Measurements from ENCODE around the gene PARVG.

Gene PARVG, protein sequence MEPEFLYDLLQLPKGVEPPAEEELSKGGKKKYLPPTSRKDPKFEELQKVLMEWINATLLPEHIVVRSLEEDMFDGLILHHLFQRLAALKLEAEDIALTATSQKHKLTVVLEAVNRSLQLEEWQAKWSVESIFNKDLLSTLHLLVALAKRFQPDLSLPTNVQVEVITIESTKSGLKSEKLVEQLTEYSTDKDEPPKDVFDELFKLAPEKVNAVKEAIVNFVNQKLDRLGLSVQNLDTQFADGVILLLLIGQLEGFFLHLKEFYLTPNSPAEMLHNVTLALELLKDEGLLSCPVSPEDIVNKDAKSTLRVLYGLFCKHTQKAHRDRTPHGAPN

DNA sequence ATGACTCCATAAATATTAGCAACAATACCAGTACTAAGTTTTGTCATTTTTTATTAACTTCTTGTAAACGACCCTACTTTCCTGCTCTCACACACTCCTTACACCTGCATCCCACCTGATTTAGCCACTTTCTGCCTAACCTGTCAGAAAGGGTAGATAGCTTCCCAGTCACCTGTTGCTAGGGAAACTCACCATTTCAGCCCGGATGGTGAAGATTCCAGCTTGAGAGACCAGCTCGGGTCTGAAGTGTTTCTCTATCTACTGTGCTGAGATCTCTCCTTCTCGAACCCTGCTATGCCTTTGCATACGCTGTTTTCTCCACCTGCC, at the start of gene PARVG:
Gene PARVG, plus strand, starts transcription at position 220 of the 327 bp plus-strand sequence. CDS start 2,405 bp downstream, outside the sequence.
- DNase-seq = peak; percentile 31

DNA sequence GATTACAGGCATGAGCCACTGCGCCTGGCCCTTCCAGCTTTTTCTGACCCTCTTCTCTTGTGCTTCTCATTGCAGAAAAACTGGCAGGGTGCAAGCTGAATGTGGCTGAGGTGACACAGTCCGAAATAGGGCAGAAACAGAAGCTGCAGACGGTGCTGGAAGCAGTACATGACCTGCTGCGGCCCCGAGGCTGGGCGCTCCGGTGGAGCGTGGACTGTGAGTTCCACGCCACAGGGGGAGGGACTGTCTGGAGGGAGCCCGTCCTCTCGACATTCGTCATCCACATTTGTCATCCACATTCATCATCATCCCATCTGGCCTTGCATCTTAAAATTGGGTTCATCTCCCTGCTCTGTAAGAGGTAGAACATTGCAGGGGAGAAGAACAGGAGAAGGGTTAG, 49.3 kb upstream of the PARVG start:
- DNase-seq = no peak

DNA sequence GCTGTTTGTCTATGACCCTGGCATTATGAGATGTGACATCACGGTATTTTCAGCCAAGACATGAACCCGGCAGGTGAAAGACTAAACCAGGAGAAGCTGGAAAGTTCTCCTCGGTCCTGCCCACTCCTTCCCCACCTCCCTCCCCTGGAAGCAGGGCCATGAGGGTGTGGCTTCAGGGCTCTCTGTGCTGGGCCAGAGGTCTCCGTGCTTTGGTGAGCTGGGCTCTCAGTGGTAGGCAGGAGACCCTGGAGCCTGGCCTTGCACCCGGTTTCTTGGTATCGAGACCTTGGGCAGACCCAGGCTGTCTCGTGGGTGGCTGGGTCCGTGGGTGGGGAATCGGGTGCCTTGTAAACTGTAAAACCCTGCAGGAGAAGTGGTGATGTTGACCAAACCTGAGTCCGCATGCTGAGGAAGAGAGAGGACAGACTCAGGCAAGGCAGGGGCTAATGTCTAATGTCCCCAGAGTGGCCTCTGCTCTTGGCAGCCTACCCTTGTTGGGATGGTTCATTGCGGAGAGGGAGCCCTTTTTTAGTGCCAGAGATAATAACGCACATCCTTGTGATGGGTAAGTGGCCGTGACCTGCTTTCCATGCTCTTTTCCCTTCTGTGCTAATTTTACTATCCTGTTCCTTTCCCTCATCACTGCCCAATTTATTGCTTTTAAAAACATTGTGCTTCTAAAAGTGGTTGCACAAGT, 48.6 kb upstream of the PARVG start:
- no peak for DNase-seq

DNA sequence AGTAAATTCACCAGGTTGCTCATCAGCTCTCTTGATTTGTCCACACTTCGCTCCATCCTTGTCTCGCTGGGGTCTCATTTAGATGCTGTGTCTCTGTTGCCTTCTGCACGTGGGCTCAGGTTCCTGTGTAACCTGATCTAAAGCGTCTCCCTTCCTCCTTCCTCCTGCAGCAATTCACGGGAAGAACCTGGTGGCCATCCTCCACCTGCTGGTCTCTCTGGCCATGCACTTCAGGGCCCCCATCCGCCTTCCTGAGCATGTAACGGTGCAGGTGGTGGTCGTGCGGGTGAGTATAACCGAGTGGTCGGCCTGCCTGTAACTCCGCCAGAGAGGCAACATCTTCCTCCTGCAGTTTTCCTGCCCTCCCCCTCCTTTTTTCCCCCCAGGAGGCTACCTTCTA, 48.0 kb upstream of the PARVG start:
- DNase-seq = no peak

DNA sequence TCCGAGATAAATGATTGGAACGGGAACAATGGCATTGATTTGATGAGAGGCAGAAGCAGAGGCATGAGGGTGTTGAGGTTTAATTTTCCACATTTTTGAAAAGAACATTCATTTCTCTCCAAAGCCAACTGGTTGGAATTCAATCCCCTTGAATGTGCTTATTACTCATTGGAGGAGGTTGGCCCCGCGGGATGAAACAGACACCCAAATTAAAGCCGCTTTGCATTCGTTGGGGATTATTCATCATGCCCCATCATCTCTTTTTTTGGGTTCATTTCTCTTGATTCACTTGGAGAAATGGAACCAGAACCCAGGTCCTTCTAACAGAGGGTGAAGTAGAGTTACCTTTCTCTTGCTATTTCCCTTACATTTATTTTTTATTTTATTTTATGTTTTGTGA, 47.6 kb upstream of the PARVG start:
- no peak for DNase-seq

DNA sequence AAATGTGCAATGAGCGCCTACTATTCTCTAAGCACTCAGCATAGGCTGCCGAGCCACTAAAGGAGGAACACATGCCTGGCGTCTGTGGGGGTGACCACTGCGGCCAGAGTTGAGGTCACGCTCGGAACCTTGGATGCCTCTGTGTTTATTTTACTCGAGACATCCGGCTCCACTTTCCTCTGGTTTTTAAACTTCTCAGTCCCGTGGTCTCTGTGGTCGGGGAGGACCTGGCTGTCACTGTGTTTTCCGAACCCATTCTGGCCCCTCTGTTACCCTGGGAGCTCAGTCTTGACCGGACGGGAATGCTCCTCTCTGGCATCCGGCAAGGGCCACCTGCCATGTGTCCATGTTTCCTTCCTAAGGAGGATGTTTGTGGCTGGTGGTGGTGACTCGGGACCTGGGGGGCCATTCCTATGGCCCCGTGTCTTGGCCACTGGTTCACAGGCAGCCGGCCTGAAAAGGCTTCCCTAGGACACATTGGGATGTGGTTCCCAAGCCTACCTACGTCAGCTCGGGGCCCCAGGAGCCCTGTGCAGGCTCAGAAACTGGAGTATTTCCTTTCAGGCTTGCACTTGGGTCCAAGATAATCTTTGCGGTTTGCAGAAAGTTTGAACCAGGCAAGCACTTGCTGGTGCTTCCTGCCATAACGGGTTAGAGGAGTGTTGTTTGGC, 46.7 kb upstream of the PARVG start:
- no peak for DNase-seq

DNA sequence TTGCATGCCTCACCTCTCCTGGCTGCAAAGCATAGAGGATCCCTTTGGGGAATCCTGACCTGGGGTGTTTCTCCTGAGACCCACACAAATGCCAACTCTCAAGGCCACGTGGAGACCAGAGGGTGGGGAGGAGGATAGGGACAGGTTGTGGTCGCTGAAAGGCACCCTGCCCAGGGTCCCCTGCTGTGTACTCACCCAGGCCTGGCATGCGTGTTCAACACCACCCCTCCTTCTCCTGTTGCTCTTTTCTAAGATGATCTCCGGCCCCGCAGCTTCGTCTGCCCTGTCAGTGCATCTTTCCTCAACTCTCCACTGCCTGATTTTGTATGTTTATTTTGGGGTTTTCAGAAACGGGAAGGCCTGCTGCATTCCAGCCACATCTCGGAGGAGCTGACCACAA, 44.6 kb upstream of the PARVG start:
- DNase-seq = no peak

DNA sequence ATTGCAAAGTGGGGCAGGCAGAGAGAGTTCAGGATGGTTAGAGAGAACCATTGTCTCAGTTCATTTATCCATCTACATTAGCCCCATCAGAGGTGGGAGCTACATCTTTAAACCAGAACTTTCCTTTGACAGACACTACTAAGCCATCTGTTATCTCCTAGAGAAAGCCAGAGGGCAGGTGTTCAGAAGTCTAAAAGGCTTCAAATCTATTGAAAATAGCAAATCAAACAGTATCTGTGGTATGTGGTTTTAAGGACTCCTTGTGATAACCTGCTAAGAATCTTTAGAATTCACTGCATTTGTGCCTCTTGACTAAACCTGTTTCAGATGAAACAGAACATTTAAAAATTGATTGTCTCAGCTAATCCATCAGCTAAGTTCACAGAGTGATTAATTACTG, 43.9 kb upstream of the PARVG start:
- no peak for DNase-seq

DNA sequence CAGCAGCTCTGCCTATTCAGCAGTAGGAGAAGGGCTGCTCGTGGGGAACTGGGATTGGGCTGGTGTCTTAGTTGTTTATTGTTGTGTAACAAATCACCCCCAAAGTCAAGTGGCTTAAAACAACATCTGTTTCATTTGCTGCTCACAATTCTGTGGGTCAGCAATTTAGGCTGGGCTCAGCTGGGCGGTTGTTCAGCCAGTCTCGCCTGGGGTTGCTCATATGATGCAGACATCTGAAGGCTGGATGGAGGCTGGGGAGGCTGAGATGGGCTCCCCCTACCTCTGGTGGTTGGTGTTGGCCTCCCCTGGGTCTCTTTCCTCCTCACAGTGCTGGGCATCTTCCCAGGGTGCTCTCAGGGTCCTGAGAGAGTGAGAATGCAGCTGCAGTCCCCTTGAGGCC, 43.3 kb upstream of the PARVG start:
- no peak for DNase-seq

DNA sequence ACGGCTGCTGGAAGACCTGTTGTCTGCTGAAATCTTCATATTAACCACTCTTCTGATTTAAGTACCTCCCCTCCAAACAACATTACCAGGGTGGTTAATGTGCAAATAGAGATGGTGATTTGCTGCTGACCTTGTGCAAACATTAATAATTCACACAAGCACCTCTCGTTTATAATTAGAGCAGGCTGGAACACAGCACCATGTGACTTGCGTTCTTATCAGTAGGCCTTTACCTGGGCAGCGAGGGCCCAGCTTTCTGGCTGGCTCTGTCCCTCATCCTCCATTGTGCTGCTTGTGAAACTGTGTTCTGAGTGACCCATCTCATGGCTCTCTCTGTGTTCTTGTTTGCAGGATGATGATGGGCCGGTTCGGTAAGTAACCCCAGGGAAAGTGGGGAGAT, 41.0 kb upstream of the PARVG start:
- no peak for DNase-seq

DNA sequence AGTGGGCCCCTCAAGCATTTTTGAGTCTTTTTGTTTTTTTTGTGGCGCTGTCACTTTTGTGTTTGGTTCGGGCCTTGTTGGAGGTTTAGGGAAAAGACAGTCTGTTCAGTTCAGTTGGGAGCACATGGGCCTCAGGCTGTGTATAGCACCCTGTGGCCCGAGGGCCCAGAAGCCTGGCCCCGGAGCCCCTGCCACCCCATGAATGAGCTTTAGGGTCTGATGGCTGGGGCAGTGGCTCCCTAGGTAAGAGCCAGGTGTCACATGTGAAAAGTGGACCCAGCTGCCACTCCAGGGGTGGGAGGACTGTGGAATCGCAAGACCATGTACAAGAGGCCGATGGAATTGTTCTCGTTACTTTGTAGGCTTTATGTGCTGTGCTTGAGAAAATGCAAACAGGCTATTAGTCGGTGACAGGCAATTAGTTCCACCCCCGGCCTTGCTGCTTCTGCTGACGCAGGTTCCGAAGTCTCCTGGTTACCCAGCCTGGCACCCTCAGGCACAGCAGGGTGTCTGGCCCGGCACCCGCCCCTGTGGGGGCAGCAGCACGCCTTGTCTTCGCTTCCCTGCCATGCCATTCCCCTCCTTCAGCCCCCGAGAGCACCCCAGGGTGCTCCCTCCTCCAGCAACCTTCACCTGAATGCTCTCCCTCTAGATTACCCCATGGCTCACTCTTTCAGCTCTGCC, 38.2 kb upstream of the PARVG start:
- DNase-seq = no peak

DNA sequence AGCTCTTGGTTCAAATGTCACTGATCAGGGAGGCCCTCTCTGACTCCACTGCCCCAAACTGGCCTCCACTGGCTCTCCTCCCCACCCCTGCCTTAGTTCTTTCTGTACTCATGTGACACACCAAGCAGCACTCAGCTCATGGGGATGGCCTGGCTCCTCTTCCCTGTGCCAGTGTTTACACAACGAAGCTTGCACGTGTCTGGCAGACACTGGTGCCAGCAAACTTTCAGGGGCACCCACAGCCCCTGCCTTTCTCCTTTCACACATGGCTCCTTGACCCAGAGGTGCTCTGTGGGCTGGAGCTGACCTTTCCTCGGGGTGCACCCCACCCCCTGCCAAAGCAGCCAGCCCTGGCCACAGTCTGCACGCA, 37.6 kb upstream of the PARVG start:
- DNase-seq = no peak

DNA sequence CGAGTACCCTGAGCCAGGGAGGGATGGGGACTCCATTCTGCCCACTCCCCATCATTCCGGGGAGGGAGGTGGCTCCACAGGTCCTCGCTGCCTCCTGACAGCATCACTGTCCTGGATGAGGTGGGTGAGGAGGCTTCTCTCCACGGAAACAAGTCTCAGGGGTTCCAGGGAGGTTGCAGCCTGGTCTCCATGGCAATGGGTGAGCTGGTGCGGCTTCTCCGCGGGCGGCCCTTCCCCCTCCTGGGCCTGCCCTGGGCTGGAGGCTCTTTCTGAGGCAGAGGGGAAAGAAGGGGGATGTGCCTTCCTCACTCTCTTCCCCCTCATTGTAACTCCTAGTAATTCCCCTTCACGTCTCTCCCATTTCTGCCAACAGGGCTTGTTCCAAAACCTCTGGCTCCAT, 37.1 kb upstream of the PARVG start:
- no peak for DNase-seq

DNA sequence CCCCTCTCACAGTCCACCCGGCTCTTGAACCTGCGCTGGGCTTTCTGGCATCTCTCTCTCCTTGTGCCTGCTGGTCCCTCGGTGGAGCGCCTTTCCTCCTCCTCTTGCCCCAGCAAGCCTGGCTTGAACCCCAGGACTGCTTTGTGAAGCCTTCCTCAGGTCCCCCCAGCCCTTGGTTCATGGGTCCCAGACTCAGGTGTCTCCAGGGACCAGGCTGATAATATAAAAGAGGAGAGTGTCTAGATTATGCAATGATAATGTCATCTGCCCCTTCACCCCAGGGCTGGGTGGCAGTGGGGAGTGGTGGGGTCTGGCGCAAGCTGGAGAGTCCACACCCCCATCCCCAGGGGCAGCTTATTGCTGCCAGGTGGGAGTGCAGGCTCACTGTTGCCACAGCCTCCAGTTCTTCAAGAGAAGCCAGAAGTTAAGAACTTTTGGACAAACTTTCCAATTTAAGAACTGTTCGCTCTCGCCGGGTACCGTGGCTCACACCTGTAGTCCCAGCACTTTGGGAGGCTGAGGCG, 36.6 kb upstream of the PARVG start:
- DNase-seq = no peak

DNA sequence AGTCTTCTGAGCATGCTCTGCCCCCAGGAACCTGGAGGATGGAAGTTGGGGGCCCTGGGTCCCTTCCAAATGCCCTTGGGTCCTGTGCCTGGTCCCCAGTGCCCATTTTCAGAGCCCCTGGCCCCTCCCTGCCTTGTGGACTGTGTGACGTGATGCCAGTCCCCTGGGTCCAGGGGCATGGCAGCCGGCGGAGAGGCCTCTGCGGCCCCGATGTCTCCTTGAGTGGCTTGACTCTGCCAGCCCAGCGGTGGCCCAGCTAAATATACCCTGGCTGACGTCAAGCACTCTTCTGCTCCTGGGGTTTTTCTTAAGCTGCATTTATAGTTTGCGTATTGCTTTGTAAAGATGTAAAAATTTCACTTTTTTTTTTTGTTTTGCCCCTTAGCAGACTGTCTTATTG, 35.2 kb upstream of the PARVG start:
- no peak for DNase-seq

DNA sequence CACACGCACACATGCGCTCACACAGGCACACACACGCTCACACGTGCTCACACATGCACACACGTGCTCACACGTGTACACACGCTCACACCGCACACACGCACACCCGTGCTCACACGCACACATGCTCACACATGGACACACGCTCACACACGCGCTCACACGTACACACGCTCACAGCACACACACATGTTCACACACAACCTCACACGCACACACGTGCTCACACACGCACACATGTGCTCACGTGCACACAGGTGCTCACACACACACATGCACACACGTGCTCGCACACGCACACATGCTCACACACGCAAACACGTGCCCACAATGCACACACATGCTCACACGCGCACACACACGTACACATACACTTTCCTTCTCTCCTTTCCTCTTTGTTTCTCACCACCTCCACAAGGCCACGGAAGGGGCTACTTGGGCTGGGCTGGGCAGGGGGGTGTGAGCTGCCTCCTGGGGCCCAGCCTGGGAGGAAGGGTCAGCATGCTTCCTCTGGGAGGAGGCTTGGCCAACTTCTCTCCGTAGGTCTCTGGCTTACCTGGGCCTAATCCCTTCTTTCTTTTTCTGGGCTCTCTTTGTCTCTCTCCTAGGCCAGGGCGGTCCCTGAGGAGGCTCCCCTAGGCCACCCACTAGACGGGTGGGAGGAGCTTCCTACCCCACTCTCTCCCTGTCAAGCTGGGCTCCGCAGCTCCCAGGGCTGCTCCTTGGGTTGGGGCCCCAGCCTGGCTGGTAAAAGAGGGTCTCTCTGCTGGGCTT, 34.5 kb upstream of the PARVG start:
- no peak for DNase-seq

DNA sequence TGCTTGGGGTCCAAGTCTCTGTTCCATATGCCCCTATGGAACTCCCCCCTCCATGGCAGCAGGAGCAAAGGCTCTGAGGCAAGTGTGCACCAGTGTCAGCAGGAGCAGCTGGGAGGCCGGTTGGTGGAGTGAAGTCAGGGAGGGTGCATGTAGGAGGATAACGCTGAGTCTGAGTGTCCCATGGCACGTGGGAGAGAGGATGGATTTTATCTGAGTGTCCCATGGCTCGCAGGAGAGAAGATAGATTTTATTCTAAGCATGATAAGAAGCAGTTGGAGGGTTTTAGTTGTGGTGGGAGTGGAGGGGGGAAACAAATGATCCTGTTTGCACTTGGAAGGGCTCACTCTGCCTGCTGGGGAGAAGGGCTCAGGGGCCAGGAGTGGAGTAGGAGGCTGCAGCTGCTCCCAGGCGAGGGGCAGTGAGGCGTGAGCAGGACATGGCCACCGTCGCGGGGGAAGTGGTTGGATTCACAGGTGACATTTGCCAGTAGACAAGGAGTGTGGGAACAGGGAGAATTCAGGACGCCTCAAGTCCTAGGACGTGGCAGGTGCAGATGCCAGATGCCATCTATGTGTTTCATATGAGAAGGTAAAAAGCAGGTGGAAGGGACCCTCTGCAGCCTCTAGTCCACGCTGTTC, 33.6 kb upstream of the PARVG start:
- no peak for DNase-seq

DNA sequence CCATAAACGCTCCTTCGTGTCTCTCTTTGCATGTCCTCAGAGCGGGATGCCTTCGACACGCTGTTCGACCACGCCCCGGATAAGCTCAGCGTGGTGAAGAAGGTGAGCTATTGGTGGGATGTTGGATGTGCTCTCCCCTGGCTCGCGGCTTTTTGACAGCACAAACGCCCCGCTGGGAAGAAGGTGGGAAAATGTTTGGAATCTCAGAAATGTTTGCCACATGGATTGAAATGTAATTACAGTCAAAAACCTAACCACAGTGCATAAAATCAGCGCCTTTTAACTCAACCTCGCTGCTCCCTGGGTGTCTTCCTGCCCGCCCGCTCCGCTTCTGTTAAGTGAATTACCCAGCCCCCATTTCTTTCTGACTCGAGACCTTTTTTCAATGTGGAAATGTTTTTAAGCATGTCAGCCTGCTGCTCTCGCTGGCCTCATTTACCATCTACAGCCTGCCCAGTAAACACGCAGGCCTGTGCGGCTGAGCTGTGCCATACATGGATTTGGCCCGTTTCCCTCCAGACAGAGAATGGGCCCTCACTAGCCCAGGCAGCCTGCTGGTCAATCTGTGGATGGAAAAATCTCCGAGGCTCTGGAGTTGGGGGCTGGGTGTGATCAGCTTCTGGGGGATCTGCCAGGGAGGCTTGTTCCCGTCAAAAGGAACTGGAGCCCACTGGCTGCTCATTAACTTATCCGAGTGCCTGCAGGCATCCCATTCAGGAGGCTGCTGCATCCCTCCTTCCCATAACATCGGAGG, 32.7 kb upstream of the PARVG start:
- no peak for DNase-seq

DNA sequence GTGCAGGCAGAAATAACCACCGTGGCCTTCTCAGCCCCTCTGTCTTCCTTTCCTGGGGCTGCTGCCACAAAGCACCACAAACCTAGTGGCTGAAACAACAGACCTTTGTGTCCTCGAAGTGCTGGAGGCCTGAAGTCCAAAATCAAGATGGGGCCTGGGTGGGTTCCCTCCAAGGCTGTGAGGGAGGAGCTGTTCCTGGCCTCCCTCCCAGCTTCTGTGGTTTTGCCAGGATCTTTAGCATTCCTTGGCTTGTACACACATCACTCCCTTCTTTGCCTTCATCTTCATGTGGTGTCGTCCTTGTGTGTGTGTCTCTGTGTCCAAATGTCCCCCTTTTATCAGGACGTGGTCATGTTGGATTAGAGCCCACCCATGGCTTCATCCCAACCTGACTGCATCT, 29.0 kb upstream of the PARVG start:
- DNase-seq = no peak

DNA sequence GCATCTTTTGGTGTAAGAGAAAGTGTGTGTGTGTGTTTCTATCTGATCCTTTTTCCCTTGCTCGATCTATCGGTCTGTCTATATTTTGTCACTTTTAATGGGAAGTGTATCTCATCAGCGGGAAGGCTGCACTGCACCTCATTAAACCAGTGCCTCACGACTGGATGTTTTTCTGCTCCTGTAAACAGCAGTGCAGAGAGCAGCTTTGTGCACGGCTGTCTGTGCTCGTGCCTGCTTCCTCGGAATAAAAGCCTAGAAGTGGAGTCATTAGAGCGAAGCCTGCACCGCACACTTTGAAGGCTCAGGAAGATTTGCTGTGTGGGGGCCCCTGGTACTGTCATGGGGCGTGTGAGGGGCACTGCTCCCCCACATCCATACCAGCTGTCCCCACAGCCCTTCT, 27.0 kb upstream of the PARVG start:
- DNase-seq = no peak

DNA sequence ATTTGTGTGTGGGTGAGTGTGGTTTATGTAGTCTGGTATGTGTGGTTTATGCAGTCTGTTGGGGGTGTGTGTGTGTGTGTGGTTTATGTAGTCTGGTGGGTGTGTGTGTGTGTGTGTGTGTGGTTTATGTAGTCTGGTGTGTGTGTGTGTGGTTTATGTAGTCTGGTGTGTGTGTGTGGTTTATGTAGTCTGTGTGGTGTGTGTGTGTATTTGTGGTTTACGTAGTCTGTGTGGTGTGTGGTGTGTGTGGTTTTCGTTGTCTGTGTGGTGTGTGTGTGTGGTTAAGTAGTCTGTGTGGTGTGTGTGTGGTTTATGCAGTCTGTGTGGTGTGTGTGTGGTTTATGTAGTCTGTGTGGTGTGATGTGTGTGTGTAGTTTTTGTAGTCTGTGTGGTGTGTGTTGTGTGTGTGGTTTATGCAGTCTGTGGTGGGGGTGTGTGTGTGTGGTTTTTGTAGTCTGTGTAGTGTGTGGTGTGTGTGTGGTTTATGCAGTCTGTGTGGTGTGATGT, 26.2 kb upstream of the PARVG start:
- no peak for DNase-seq
